Measurements from ENCODE around the gene AUH.
A peak's percentile ranks its signal among the peaks of the same experiment; 100 is the strongest.

The AUH gene

GRCh38 chr9:91245431-91246313, 116.0 kb downstream of the AUH start:
- DNase-seq (ENCODE audit: low spot score): peak; percentile 50

GRCh38 chr9:91243029-91243428, 118.7 kb downstream of the AUH start:
- no peak for DNase-seq (ENCODE audit: low spot score)

- DNase-seq (ENCODE audit: low spot score): no peak
Observed at GRCh38 chr9:91241909-91242308, 119.8 kb downstream of the AUH start.

GRCh38 chr9:91240596-91241165, 121.0 kb downstream of the AUH start:
- no peak for DNase-seq (ENCODE audit: low spot score)

GRCh38 chr9:91239367-91240111, 122.2 kb downstream of the AUH start:
- no peak for DNase-seq (ENCODE audit: low spot score)

- DNase-seq (ENCODE audit: low spot score): no peak
Observed at GRCh38 chr9:91234523-91234922, 127.2 kb downstream of the AUH start.

GRCh38 chr9:91231619-91232018, 130.1 kb downstream of the AUH start:
- DNase-seq (ENCODE audit: low spot score): peak; percentile 21

- no peak for DNase-seq (ENCODE audit: low spot score)
Observed at GRCh38 chr9:91223000-91223399, 138.7 kb downstream of the AUH start.

- no peak for DNase-seq (ENCODE audit: low spot score)
Observed at GRCh38 chr9:91222457-91222856, 139.3 kb downstream of the AUH start.

GRCh38 chr9:91221332-91221731, 140.4 kb downstream of the AUH start:
- DNase-seq (ENCODE audit: low spot score): no peak

- no peak for DNase-seq (ENCODE audit: low spot score)
Observed at GRCh38 chr9:91220491-91221135, 141.1 kb downstream of the AUH start.

GRCh38 chr9:91220021-91220420, 141.7 kb downstream of the AUH start:
- DNase-seq (ENCODE audit: low spot score): no peak

GRCh38 chr9:91219557-91219956, 142.2 kb downstream of the AUH start:
- no peak for DNase-seq (ENCODE audit: low spot score)

- DNase-seq (ENCODE audit: low spot score): no peak
Observed at GRCh38 chr9:91217388-91217787, 144.3 kb downstream of the AUH start.

- no peak for DNase-seq (ENCODE audit: low spot score)
Observed at GRCh38 chr9:91214867-91215266, 146.9 kb downstream of the AUH start.

- DNase-seq (ENCODE audit: low spot score): no peak
Observed at GRCh38 chr9:91214086-91214485, 147.6 kb downstream of the AUH start.

GRCh38 chr9:91212596-91213243, 149.0 kb downstream of the AUH start:
- no peak for DNase-seq (ENCODE audit: low spot score)

GRCh38 chr9:91211919-91212318, 149.8 kb downstream of the AUH start:
- no peak for DNase-seq (ENCODE audit: low spot score)

GRCh38 chr9:91211414-91211813, 150.3 kb downstream of the AUH start:
- no peak for DNase-seq (ENCODE audit: low spot score)

- no peak for DNase-seq (ENCODE audit: low spot score)
Observed at GRCh38 chr9:91210318-91210717, 151.4 kb downstream of the AUH start.

- DNase-seq (ENCODE audit: low spot score): no peak
Observed at GRCh38 chr9:91208837-91209236, 152.9 kb downstream of the AUH start.

GRCh38 chr9:91208419-91208745, 153.3 kb downstream of the AUH start:
- DNase-seq (ENCODE audit: low spot score): no peak

Data from AG20443 (cell line).